D721Med (cell line): ENCODE data around the gene TNFSF11.

ENCODE experiments used
- DNase-seq: peaks from one replicate; pipeline ENCODE4 v3.0.0; 2011; ENCODE audit warnings: low spot score; ENCODE audit not compliant: insufficient read length
- FAIRE-seq: peaks from 2 replicates; lab custom pipeline; 2011; peaks lifted over from hg19 to GRCh38; lab: Jason Lieb, UNC
- CTCF ChIP-seq: IDR thresholded peaks from 2 replicates; pipeline ENCODE4 v1.5.1; 2012; ENCODE audit warnings: mild to moderate bottlenecking, control low read depth; ENCODE audit not compliant: insufficient read depth; ENCODE audit errors: missing control alignments

Gene TNFSF11

GRCh38 chr13:42597505-42597904 is 23.6 kb downstream of the TNFSF11 start:
- no peak for TF ChIP-seq CTCF
- FAIRE-seq: no peak
- no peak for DNase-seq

GRCh38 chr13:42600943-42601342 is 27.0 kb downstream of the TNFSF11 start:
- DNase-seq: no peak
- FAIRE-seq: no peak
- no peak for TF ChIP-seq CTCF

- no peak for TF ChIP-seq CTCF
- DNase-seq (no peak), FAIRE-seq (no peak)
Observed at GRCh38 chr13:42602906-42603305, 29.0 kb downstream of the TNFSF11 start.

GRCh38 chr13:42603571-42603970 is 29.6 kb downstream of the TNFSF11 start:
- no peak for FAIRE-seq
- DNase-seq: no peak
- TF ChIP-seq CTCF: no peak

- FAIRE-seq (no peak), DNase-seq (no peak)
- no peak for TF ChIP-seq CTCF
Observed at GRCh38 chr13:42607546-42607945, 33.6 kb downstream of the TNFSF11 start.

GRCh38 chr13:42610649-42611048 is 36.7 kb downstream of the TNFSF11 start:
- no peak for FAIRE-seq
- no peak for TF ChIP-seq CTCF
- DNase-seq: no peak

GRCh38 chr13:42611086-42611779 is 37.3 kb downstream of the TNFSF11 start:
- FAIRE-seq (no peak), DNase-seq (no peak)
- no peak for TF ChIP-seq CTCF
